Measurements from ENCODE around the gene MMP24.
"Not testable (repeated sequence)": the region's sequence is repeated elsewhere in the genome, so short reads cannot be mapped to it uniquely, and the experiment has no call there.

MMP24 gene

DNA sequence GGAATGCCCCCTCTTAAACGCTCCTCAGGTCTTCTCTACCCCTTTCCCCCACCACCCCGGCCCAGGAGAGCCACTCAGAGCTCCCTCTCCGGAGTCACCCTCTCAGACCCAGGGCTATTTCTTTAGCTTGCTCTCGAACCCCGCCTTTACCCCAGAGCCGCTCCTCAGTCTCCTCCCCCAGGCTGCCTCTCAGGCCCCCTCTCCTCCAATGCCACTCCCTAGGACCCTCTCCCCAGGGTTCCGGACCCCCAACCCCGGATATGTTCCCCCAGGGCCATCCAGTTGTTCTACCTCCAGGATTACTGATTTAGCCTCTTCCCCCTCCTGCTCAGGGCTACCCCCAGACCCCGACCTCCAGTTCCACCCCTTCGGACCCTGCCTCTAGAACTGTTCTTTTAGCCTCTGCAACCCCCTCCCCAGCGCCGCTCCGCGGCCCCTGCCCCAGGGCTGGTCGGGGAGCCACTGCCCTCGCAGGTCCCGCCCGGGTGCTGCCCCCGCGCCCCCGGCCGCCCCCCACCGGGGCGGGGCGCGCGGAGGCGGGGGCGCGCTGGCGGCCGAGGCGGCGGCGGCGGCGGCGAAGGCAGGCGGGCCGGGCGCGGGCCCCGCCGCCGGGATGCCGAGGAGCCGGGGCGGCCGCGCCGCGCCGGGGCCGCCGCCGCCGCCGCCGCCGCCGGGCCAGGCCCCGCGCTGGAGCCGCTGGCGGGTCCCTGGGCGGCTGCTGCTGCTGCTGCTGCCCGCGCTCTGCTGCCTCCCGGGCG is at the start of gene MMP24:
Gene MMP24, plus strand, starts transcription at position 565 of the 758 bp plus-strand sequence. Its CDS starts 49 bp downstream, at position 614.
- DNase-seq (ENCODE audit: low read depth in 2 of 2) = no peak

GRCh38 chr20:35179292-35180212 is 46.9 kb upstream of the MMP24 start:
- no peak for DNase-seq (ENCODE audit: low read depth in 2 of 2)

GRCh38 chr20:35180266-35180665 is 46.2 kb upstream of the MMP24 start:
- no peak for DNase-seq (ENCODE audit: low read depth in 2 of 2)

GRCh38 chr20:35181731-35182130 is 44.8 kb upstream of the MMP24 start:
- no peak for DNase-seq (ENCODE audit: low read depth in 2 of 2)

DNA sequence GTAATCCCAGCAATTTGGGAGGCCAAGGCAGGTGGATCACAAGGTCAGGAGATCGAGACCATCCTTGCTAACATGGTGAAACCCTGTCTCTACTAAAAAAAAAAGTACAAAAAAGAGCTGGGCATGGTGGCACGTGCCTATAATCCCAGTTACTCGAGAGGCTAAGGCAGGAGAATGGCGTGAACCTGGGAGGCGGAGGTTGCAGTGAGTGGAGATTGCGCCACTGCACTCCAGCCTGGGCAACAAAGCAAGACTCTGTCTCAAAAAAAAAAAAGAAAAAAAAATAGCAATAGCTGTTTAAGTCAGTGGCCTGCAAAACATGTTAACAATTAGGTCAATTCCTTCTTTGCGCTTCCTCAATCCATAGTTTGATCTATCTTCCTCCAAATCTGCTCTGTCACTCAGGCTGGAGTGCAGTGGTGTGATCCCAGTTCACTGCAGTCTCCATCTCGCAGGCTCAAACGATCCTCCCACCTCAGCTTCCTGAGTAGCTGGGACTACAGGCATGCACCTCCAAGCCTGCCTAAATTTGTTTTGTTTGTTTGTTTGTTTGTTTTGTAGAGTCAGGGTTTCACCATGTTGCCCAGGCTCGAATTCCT is 39.7 kb upstream of the MMP24 start:
- DNase-seq (ENCODE audit: low read depth in 2 of 2) = not testable (repeated sequence)

DNA sequence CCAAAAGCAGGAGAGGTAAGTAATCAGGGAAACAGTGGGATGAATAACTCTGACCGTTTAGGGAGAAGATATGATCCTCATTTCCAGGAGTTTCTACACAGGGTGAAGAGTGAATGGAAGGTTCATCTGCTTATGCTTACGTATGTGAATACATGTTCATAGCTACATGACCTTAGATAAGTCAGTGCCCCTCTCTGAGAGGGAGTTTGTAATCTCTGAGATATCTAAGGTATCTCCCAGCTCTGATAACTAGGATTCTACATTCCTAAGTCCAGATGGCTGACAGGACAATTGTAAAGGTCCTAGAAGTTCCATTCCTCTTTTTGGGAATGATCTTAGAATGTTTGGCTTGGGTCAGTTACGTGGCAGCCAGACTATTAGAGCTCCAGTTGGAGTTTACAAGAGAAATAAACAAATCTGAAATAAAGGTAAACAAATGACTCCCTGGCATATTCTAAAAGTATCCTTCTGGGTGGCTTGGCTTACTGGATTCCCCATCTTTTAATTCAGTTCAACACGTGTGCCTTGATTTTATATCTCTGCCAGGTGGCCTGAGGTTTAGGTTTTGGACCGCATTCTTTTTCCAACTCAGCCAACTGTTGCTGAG is 38.8 kb upstream of the MMP24 start:
- no peak for DNase-seq (ENCODE audit: low read depth in 2 of 2)

- not testable (repeated sequence) for DNase-seq (ENCODE audit: low read depth in 2 of 2)
These were observed 37.3 kb upstream of the MMP24 start for GRCh38 chr20:35189223-35189622.

DNA sequence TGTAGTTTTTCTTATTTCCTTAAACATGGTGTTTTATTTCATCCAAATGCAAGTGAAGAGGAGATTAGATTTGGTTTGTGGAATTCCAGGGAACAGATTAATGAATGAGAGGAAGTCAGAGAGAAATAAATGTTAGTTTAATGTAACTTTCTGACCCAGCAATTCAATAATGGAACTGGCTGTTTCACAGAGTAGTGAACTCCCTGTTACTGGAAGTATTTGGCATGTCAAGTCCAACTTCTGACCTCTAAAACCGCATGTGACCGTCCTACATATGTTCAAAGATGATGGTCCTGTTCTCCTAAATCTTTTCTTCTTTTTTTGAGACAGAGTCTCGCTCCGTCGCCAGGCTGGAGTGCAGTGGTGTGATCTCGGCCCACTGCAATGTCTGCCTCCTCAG is 35.9 kb upstream of the MMP24 start:
- no peak for DNase-seq (ENCODE audit: low read depth in 2 of 2)

- no peak for DNase-seq (ENCODE audit: low read depth in 2 of 2)
These were observed 34.9 kb upstream of the MMP24 start for GRCh38 chr20:35191419-35192117.

DNA sequence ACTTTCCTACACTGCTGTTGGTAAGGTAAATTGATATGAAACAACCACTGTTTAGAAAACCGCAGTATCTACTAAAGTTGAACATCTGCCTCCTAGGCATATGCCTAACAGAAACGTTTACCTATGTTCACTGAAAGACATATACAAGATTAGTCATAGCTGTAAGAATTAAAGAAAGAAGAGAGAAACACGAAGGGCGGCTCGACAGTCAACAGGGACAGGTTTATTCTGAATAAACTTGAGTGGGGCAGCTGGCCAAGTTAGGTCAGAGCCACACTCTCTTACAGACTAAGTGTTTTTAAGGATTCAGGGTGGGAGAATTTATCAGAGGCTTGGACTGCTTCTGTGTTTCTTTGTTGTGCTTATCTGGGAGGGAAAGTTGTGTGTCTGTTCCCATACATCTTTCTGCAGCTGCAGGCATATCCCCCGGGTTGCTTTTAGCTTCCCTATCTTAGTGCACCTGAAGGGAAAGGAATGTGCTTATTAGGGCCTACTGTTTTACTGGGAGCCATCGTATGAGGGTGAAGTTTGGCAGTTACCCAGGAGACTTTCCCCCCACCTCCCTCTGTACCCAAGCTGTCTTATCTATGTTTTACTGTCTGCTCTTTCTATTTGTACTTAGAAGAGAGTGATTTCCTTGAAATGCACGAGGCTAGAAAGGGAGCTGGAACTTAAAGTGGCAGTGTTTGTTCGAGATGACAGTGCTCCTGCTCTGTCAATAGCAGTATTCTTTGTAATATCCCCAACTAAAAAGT is 34.2 kb upstream of the MMP24 start:
- no peak for DNase-seq (ENCODE audit: low read depth in 2 of 2)

GRCh38 chr20:35193031-35193791 is 33.3 kb upstream of the MMP24 start:
- DNase-seq (ENCODE audit: low read depth in 2 of 2) = not testable (repeated sequence)

GRCh38 chr20:35196313-35196712 is 30.2 kb upstream of the MMP24 start:
- no peak for DNase-seq (ENCODE audit: low read depth in 2 of 2)

GRCh38 chr20:35199740-35200139 is 26.8 kb upstream of the MMP24 start:
- DNase-seq (ENCODE audit: low read depth in 2 of 2) = no peak

GRCh38 chr20:35200267-35200666 is 26.2 kb upstream of the MMP24 start:
- DNase-seq (ENCODE audit: low read depth in 2 of 2) = no peak

GRCh38 chr20:35201467-35201866 is 25.0 kb upstream of the MMP24 start:
- DNase-seq (ENCODE audit: low read depth in 2 of 2) = not testable (repeated sequence)

- no peak for DNase-seq (ENCODE audit: low read depth in 2 of 2)
These were observed 19.7 kb upstream of the MMP24 start for GRCh38 chr20:35206802-35207201.

DNA sequence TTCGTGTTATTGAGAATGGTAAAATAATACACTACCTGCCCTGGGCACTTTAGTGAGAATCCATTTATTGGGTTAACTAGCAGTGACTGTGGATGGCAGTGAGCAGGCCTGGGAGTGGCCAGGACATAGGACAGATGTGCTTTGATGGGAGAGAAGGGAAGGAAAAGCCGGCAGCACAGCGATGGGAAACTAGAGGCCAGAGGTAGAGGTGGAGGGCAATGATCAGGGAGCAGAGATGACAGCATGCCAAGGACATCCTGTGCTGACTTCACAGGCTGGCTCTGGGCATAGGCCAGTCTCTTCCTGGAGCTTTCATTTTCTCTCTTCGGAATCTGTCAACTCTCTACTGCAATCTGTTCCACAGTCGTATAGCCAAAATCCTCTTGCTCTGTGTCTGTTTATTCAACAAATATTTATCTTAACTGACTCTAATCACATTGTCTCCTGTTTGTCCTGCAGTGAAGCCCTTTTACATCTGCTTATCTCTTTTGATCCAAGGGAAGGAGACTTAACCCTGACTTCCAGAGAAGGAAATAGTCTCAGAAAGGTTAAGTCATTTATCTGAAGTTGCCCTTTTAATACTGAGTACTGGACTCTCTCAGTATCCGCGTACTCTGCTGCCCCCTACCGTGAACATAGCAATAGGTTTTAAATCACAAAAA is 18.4 kb upstream of the MMP24 start:
- DNase-seq (ENCODE audit: low read depth in 2 of 2) = peak in 1 of 2 donors; percentile 63

GRCh38 chr20:35215066-35215956 is 11.2 kb upstream of the MMP24 start:
- no peak for DNase-seq (ENCODE audit: low read depth in 2 of 2)

Data from stimulated activated CD8-positive, alpha-beta memory T cell treated with anti-CD3 and anti-CD28 coated beads, Interleukin-15, amount 100 ng/mL, for 4 hours (primary cell).